Adrenal gland (tissue), 5 donors: Measurements from ENCODE around the gene SCN8A.

Source experiments
- CTCF ChIP-seq, 6 experiments: fragments of 450-650 bp in 4 of 6; fragments of 200-600 bp in 2 of 6; sonication (generic) in 1 of 6; IDR thresholded peaks; 1 replicate in 5 of 6; 2 replicates in 1 of 6; pipeline versions ENCODE4 v1.5.1 to v1.8.0; 2016 to 2021; ENCODE audit warnings: antibody characterized with exemption in 6 of 6, mild to moderate bottlenecking in 2 of 6, moderate library complexity in 1 of 6
- POLR2A ChIP-seq, 2 donors: fragments of 450-650 bp; IDR thresholded peaks; one replicate each; pipeline ENCODE4 v1.6.1; 2017; ENCODE audit warnings: antibody characterized with exemption in 2 of 2, mild to moderate bottlenecking in 2 of 2, moderate library complexity in 1 of 2
- donor health status: DM: no; HTN: no; CAD: no.

GRCh38 chr12:51726161-51726560 lies 135.1 kb downstream of the SCN8A start:
- TF ChIP-seq CTCF (IDR thresholded peaks at IDR 0.05): no peak
- no peak for TF ChIP-seq POLR2A (IDR thresholded peaks at IDR 0.05)
